NCI-H774 (cell line): ENCODE data around the gene EPHB1.

ENCODE experiments used
- DNase-seq: peaks from one replicate; lab custom pipeline; 2025; lab: John Stamatoyannopoulos, UW

Gene EPHB1

DNA sequence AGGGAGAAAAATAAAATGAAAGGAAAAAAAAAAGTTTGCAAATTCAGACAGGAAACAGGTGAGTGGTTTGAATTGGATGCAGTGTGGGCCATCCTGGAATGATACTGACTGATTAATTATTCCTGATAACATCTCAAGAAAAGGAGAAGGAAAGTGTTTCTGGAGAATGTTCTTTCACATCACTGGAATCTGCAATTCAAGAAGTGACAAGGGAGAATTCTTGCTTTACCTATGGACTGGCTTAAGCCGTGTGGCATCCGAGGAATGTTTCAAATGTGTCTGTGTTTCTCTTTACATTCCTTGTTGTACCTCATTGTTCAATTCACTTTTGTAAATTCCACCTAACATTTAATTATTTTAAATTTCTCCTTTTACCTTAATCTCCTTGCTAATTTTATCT is 465.0 kb downstream of the EPHB1 start:
- DNase-seq = no peak

DNA sequence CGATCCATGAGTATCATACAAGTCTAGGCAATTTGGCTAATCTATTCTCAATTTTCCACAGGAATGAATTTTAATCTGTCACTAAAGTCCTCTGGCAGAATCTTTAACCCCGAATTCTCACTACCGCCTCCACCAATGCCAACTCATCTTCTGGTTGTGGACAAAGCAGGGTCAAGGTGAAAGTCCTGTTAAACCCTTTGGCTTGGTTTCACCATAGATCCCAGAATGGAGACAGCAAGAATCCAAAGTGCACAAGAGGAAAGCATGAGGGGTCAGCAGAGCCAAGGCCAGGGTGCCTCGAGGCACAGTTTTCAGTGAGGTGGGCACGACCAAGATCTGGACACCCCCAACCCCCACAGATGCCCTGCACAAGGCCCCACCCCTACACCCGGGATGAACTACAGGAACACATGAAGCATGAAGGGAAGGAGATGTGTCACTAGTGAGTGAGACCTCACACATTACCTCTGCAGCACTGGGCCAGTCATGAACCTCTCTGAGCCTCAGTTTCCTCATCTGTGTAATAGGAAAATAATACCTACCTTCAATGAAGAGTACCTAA is 466.2 kb downstream of the EPHB1 start:
- DNase-seq = no peak

DNA sequence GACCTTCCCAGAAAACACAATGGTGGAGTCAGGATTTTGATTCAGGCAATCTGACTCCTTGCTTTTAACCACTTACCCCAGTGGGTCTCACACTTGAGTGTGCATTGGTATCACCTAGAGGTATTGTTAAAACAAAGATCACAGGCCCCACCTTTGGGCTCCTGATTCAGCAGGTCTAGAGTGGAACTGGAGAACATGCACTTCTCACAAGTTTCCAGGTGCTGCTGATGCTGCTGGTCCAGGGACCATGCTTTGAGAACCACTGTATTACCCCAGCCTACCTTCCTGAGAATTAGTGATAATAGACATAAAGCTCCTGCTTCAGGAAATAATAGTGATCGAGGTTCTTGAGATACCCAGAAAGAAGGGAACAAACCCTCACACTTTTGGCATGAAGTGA is 466.9 kb downstream of the EPHB1 start:
- DNase-seq = no peak

DNA sequence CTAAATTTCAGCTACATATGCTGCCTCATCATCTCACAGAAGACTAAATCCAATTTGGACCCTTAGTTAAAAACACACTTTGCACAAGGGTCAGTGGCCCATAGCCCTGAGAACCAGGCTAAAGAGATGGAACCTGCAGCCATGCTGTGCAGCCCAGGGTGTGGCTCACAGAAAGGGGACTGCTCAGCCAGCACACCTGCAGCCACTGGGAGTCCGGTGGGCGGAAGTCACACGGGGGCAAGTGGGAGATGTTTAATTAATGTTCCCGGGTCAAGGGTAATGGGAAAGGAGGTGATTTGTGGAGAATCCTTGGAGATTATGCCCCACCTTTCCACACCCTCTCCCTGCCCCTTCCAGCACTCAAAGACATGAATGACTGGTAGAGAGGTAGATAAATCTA is 467.4 kb downstream of the EPHB1 start:
- no peak for DNase-seq

DNA sequence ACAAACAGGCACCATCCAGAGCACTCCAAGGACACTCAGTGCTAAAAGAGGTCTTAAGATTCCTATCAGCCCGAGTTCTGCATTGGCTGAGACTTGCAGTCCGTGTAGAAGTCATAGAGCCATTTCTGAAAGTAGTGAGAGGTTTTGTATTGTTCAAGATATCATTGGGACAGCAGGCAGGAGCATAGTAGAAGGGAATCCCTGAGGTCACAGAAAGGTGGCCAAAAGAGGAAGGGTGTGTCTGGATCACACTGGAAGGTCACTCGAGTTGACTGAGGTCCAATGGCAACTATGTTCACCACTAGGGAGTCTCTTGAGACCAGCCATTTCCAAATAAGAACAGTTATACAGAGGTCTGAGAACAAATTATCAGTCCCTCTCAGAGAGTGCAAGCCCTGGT is 468.3 kb downstream of the EPHB1 start:
- DNase-seq = no peak

DNA sequence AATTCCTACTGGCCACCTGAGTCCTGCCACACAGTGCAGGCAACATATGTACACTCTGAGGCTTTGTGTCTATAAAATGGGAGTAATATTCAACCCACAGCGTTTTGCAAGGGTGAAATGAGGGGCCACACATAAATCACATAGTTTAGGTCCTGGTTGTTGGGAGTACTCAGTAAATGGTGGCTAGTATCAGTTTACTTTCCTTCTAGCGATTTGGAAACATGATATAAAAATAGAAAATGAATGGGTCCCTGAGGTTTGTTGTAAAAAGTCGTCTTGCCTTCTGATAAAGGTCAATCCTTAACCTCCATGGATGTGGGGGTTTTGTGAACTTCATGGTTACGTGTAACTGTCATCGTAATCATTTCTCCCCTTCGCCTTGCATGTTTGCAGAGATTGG is 472.4 kb downstream of the EPHB1 start:
- no peak for DNase-seq

DNA sequence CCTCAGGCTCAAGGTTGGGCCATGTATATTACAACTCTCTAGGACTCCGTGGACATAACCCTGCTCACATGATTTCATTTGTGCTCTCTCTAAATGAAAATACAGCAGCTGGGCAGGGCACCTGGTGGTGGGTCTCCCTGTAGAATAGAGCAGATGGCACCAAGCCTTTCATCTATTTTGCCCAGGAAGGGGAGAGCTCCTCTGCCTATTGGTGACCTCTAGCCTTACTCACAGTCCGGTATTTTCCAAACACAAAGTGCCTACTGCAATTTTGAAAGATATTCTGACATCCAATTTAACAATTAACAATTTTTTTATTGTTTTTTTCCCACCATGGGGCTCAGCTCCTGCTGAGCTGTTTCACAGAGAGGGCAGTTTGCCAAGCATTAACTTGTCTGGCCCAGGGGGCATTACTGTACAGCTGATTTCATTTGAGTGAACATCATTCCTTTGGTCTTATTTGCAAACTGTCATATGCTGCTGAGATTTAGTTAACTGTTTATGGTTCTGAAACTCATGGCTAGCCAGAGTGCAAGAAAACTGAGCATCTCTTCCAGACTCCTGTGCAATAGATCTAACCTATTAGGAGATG is 474.0 kb downstream of the EPHB1 start:
- DNase-seq = peak; percentile 48

DNA sequence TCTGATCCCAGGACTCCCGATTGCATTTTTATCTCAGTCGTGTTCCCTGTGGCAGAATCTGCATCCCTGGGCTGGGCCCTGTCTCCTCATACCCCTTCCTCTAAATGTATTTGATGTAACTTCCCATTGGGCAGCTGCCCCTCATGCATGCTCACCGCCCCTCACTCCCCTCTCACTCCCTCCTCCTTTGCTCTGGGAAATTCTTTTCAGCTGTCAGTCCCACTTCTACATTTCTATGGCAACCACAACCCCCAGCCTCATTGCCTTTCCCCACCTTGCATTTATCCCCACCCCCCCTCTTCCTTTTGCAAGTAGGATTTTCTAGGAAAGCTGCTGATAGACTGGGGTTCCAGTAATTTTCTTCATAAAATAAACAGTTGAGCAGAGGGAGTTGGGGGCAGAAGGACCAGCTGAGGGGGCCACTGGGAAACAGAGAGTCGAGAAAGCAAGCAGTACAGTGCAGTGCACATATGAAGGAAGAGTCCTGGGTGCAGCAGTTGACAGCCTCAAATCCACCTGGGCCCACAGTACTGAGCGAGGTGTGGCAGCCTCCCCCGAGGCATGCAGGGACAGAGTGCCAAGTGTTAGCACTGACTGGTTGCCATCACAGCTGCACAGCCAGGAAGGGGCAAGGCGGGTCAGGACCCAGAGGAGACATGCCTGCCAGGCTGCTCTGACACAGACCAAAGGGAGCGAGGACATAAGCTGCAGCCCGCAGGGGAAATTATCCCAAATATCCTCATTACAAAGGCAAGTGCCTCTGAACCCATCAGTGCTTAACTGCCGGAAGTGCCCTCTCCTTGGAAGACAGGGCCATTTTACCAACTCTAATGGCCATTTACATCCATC is 476.3 kb downstream of the EPHB1 start:
- DNase-seq = peak; percentile 87

DNA sequence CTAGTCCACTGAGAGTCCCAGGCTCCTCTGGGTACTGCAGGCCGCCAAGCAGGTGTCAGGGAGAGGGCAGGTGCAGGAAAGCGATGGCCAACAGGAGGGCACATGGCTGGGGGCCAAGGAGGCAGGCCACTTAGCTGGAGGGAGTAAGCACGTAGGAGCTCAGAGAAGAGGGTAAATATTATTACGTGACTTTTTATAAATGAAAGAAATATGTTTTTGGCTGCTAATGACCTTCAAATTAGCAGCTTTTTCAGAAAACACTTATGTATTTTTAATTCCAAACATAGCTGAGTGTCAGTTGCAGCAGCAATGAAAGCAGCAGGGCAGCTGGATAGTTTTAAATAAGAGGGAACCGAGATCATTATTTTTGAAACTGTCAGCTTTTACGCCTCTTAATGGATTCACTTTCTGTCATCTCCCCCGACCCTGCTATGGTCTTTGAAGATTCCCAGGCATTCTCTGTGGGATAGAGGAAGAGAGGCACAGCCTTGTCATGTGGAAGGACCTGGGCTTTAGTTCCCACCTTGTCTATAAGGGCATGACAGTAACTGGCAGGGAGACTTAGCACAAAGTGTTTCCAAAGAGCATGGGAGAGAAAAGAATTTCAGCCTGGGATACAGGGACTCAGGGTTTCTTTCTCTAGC is 477.1 kb downstream of the EPHB1 start:
- peak; percentile 93 for DNase-seq

DNA sequence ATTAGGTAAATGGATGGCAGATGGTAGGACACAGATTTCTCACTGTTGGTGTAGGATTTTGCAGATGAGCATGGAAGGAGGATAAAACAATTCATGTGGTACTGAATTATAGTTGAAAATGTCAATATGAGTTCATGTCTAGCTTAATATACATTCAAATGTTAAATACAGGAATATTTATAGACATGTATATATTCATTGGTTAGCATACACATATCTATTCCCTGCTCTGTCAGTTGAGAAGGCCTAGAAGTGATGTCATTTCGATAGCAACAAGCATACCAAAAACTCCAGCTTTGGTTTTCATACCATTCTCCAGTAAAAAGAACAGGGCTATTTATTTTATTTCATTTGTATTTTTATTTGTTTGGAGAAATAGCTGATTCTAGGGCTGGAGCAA is 497.1 kb downstream of the EPHB1 start:
- DNase-seq = no peak

DNA sequence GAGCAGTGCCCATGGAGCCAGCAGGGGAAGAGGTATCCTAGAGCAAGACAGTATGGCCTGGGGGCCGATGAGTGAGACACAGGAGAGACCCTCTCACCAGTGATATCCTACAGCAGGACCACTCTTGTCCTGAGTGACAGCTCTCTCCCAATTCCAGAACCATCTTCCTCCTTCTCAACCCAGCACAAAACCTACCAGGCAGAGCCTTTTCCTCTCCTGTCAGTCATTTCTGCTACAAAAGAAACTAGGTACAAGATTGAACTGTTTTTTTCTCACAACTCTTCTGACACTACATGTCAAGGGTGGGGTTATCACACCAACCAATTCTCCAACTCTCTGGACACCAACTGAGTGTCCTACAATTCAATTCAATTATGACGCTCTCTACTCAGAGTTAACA is 506.6 kb downstream of the EPHB1 start:
- no peak for DNase-seq

DNA sequence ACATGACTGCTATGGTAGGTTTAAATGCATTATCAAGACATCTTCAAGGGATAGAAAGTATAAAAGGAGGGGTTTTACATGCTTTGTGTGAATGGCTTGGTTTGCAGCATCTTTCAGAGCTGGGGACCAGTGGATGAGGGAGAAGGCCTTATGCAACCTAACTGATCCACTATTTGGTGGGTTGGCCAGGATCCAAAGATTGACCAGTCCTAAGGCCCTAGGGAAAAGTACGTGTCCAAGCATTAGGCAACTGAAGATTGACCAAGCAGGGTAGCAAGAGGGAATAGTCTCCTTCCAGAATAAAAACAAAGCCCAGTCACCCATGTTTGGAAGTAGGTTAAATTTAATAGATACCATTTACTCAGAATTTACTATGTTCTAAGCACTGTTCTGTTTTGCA is 509.3 kb downstream of the EPHB1 start:
- no peak for DNase-seq
